Stomach smooth muscle (tissue), 2 donors: ENCODE data around the gene RPS19BP1.
A peak's percentile ranks its signal among the peaks of the same experiment; 100 is the strongest.
"Not testable (repeated sequence)": the region's sequence is repeated elsewhere in the genome, so short reads cannot be mapped to it uniquely, and the experiment has no call there.

Source experiments
- H3K27ac ChIP-seq: one replicate; pipeline ENCODE4 v1.7.0; 2013; ENCODE audit warnings: mild to moderate bottlenecking, low read length, inconsistent platforms
- H3K27me3 ChIP-seq, 2 donors: one replicate each; pipeline ENCODE4 v1.7.0; 2013; ENCODE audit warnings: low read length in 2 of 2; ENCODE audit not compliant: insufficient read depth in 2 of 2, control insufficient read depth in 1 of 2
- H3K36me3 ChIP-seq, 2 donors: one replicate each; pipeline ENCODE4 v1.7.0; 2013; ENCODE audit warnings: low read length in 2 of 2; ENCODE audit not compliant: control insufficient read depth in 2 of 2, insufficient read depth in 2 of 2
- H3K4me1 ChIP-seq: one replicate; pipeline ENCODE4 v1.7.0; 2013; ENCODE audit warnings: low read length; ENCODE audit not compliant: control insufficient read depth, insufficient read depth
- H3K4me3 ChIP-seq, 2 donors: one replicate each; pipeline ENCODE4 v1.7.0; 2013; ENCODE audit warnings: low read length in 2 of 2
- H3K9ac ChIP-seq, 2 donors: one replicate each; pipeline ENCODE4 v1.7.0; 2013; ENCODE audit warnings: low read length in 2 of 2, mild to moderate bottlenecking in 1 of 2
- H3K9me3 ChIP-seq, 2 donors: one replicate each; pipeline ENCODE4 v1.7.0; 2013; ENCODE audit warnings: low read length in 2 of 2; ENCODE audit not compliant: control insufficient read depth in 2 of 2
- donor health status: healthy.
- donor health status: Pancreatic carcinoma.

The RPS19BP1 gene

GRCh38 chr22:39528080-39528661 lies 4.4 kb downstream of the RPS19BP1 start:
- Histone ChIP-seq H3K36me3 (peaks cover 9 to 34% of the 10 kb centered on the region in 2 donors), H3K9ac (peak overlapping the region; percentile 19 to 29), H3K4me3 (peak overlapping the region in 1 of 2 donors; percentile 59), H3K4me1 (peaks cover 70% of the 10 kb centered on the region), H3K27me3 (no peaks in the 10 kb centered on the region), H3K27ac (peak overlapping the region; percentile 53), H3K9me3 (no peaks in the 10 kb centered on the region)

DNA sequence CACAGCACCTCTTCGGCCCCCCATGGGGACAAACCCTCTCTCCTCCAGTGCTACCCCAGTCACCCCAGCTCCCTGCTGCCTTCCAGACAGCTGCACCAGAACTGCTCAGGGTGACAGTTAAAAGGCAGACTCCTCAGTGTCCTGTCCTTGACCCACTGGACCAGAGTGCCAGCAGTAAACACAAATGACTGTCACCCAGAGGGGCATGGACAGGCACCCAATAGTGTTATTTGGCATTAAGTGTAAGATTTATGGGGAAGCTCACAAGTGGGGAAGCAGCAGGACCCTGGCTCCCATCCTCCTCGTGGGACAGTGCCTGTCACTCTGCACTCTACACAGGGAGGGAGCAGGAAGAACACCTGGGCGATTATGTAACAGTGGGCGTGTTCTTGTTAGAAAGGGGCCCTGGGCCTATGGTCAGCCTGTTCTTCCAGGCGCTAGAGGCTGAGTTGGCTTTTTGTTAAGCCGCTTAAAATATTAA lies 5.0 kb downstream of the RPS19BP1 start:
- Histone ChIP-seq H3K9me3 (no peaks in the 10 kb centered on the region), H3K9ac (peak overlapping the region in 1 of 2 donors; percentile 29), H3K27me3 (no peaks in the 10 kb centered on the region), H3K36me3 (peaks cover 11 to 35% of the 10 kb centered on the region in 2 donors), H3K4me3 (no peak overlapping the region), H3K4me1 (peaks cover 77% of the 10 kb centered on the region), H3K27ac (peak overlapping the region; percentile 53)

DNA sequence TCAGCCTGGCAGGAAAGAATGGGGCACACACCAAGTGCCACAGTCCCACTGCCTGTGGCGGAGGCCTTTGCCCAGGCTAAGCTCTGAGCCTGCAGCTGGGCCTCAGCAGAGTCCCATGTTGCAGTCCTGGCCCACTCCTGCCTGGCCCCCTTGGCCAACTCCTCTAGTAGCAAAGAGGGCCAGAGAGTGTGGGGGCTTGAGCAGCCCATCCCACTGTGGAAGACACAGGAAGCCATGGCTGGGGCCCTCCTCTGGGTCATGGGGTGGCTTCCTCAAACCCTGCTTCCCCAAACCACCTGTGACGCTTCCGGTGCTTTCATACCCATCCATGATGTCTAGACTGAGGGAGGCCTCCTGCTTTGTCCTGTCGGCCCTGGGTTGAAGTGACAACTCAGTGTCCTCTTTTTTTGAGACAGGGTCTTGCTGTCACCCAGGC lies 5.8 kb downstream of the RPS19BP1 start:
- Histone ChIP-seq H3K36me3 (peaks cover 15 to 40% of the 10 kb centered on the region in 2 donors), H3K4me3 (no peak overlapping the region), H3K9me3 (no peaks in the 10 kb centered on the region), H3K27me3 (no peaks in the 10 kb centered on the region), H3K27ac (no peak overlapping the region), H3K4me1 (peaks cover 79% of the 10 kb centered on the region), H3K9ac (no peak overlapping the region)

- H3K4me3 ChIP-seq, result no peak overlapping the region
- H3K36me3 ChIP-seq, result peaks cover 22 to 45% of the 10 kb centered on the region in 2 donors
- H3K27me3 ChIP-seq, result no peaks in the 10 kb centered on the region
- H3K4me1 ChIP-seq, result peaks cover 73% of the 10 kb centered on the region
- no peaks in the 10 kb centered on the region for H3K9me3 ChIP-seq
- no peak overlapping the region for H3K27ac ChIP-seq
- H3K9ac ChIP-seq, result no peak overlapping the region
Measured at GRCh38 chr22:39525658-39525975, 6.9 kb downstream of the RPS19BP1 start.

DNA sequence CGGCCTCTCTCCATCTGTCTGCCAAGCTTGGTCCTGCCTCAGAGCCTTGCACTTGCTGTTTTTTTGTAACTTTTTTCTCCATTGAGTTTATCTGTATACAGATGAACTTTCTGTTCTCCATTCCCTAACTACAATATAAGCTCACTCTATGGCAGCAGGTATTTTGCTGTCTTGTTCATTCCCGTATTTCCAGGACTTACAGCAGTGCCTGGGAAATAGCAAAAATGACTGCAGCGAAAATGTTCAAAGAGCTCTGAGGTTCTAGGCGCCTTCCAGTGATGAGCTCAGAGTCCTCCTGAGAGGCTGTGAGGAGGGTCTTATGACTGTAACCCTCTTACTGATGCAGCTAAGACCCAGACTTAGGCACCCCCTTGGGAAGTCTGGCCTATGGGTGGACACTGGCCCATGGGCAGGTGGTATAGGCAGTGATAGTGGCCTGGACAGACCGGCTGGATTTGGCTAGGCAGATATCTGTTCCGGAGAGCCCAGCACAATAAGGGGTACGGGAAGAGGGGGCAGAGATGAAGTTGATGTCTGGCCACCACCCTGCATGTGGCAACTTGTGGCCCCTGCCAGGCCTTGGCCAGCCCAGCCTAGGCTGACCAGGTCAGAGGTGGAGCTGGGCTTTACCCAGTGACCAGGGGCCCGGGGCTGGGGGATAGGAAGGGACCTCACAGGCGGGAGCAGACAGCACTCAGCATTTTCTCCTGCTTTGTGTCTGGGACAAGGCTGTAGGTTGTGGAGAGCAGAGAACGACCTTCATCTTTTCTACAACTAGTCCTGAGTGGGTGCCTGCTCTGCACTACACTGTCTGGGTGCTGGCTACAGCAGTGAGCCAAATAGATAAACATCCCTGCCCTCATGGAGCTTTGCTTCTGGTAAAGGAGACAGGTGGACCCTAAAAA lies 7.5 kb downstream of the RPS19BP1 start:
- H3K4me3 ChIP-seq, result peak overlapping the region in 1 of 2 donors; percentile 57
- peaks cover 22 to 43% of the 10 kb centered on the region in 2 donors for H3K36me3 ChIP-seq
- peak overlapping the region; percentile 55 for H3K27ac ChIP-seq
- peaks cover 68% of the 10 kb centered on the region for H3K4me1 ChIP-seq
- no peaks in the 10 kb centered on the region for H3K9me3 ChIP-seq
- H3K27me3 ChIP-seq, result no peaks in the 10 kb centered on the region
- H3K9ac ChIP-seq, result peak overlapping the region in 1 of 2 donors; percentile 21

GRCh38 chr22:39524089-39524752 lies 8.3 kb downstream of the RPS19BP1 start:
- Histone ChIP-seq H3K9me3 (no peaks in the 10 kb centered on the region), H3K27me3 (no peaks in the 10 kb centered on the region), H3K36me3 (peaks cover 22 to 40% of the 10 kb centered on the region in 2 donors), H3K9ac (peak overlapping the region in 1 of 2 donors; percentile 21), H3K27ac (peak overlapping the region; percentile 55), H3K4me1 (peaks cover 63% of the 10 kb centered on the region), H3K4me3 (peak overlapping the region; percentile 5 to 57)

GRCh38 chr22:39522567-39523300 lies 9.8 kb downstream of the RPS19BP1 start:
- H3K27ac ChIP-seq, result peak overlapping the region; percentile 99
- H3K36me3 ChIP-seq, result peaks cover 22 to 34% of the 10 kb centered on the region in 2 donors
- H3K27me3 ChIP-seq, result no peaks in the 10 kb centered on the region
- no peaks in the 10 kb centered on the region for H3K9me3 ChIP-seq
- peaks cover 57% of the 10 kb centered on the region for H3K4me1 ChIP-seq
- H3K4me3 ChIP-seq, result peak overlapping the region; percentile 94 to 98
- H3K9ac ChIP-seq, result peak overlapping the region; percentile 82 to 99

DNA sequence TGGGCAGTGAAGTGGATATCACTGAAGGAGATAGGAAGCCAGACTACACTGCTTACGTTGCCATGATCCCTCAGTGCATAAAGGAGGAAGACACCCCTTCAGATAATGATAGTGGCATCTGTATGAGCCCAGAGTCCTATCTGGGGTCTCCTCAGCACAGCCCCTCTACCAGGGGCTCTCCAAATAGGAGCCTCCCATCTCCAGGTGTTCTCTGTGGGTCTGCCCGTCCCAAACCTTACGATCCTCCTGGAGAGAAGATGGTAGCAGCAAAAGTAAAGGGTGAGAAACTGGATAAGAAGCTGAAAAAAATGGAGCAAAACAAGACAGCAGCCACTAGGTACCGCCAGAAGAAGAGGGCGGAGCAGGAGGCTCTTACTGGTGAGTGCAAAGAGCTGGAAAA lies 10.5 kb downstream of the RPS19BP1 start:
- peaks cover 52% of the 10 kb centered on the region for H3K4me1 ChIP-seq
- peak overlapping the region; percentile 99 for H3K27ac ChIP-seq
- H3K9ac ChIP-seq, result peak overlapping the region; percentile 82 to 99
- H3K36me3 ChIP-seq, result peaks cover 22 to 33% of the 10 kb centered on the region in 2 donors
- H3K4me3 ChIP-seq, result peak overlapping the region; percentile 94 to 98
- H3K27me3 ChIP-seq, H3K9me3 ChIP-seq: not testable (repeated sequence)

- H3K4me1 ChIP-seq, result peaks cover 52% of the 10 kb centered on the region
- H3K36me3 ChIP-seq, result peaks cover 22 to 32% of the 10 kb centered on the region in 2 donors
- H3K9me3 ChIP-seq, H3K27me3 ChIP-seq: not testable (repeated sequence)
- peak overlapping the region; percentile 94 to 98 for H3K4me3 ChIP-seq
- H3K9ac ChIP-seq, result peak overlapping the region; percentile 82 to 99
- H3K27ac ChIP-seq, result peak overlapping the region; percentile 99
Measured at GRCh38 chr22:39521106-39521885, 11.3 kb downstream of the RPS19BP1 start.
